Activated gamma-delta T cell treated with Interleukin-2 at 50 U/mL for 16 hours (primary cell): ENCODE results near the gene OR2J2.
"Not testable (repeated sequence)": the region's sequence is repeated elsewhere in the genome, so short reads cannot be mapped to it uniquely, and the experiment has no call there.

Experiments
- DNase-seq: peaks from one replicate; pipeline ENCODE4 v3.0.0-alpha.2; 2020

Gene OR2J2

GRCh38 chr6:29170607-29171006, at the start of gene OR2J2:
OR2J2 (plus strand) TSS chr6:29170907; CDS start chr6:29173636, 2,729 bp downstream.
- DNase-seq: not testable (repeated sequence)

GRCh38 chr6:29129326-29130012, 41.2 kb upstream of the OR2J2 start:
- no peak for DNase-seq

- no peak for DNase-seq
Observed at GRCh38 chr6:29130644-29131043, 40.1 kb upstream of the OR2J2 start.

DNA sequence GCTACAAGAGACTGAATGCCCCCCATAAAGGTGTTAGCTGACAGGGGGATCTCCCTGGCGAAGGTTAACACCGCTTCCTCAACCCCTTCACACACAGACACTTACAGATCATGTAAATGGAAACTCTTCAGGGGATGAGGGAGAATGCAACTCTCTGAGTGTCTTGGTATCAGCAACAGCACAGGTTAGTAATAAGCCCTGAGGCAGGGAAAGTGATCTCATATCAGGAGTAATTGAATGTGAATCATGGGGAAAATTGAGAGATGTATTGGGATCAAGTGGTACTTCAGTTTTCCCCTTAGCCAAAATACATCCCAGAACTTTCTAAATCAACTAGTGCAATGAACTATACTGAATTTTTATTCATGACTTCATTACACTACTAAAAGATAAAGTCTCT, 39.0 kb upstream of the OR2J2 start:
- DNase-seq: no peak

GRCh38 chr6:29137724-29138123, 33.0 kb upstream of the OR2J2 start:
- no peak for DNase-seq

DNA sequence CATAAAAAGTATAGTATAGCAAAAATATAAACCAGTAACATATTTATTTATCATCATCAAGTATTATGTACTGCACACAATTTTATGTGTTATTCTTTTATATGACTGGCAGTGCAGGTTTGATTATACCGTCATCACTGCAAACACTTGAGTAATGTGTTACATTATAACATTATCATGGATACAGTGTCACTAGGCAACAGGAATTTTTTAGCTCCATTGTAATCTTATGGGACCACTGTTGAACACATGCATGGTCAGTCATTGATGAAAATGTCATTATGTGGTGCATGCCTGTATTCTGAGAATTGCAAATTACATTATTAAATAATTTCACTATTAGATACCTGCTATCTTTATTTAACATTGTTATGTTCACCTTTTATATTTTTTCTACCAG, 29.1 kb upstream of the OR2J2 start:
- DNase-seq: no peak

- no peak for DNase-seq
Observed at GRCh38 chr6:29142309-29142708, 28.4 kb upstream of the OR2J2 start.

GRCh38 chr6:29146179-29146578, 24.5 kb upstream of the OR2J2 start:
- DNase-seq: no peak

DNA sequence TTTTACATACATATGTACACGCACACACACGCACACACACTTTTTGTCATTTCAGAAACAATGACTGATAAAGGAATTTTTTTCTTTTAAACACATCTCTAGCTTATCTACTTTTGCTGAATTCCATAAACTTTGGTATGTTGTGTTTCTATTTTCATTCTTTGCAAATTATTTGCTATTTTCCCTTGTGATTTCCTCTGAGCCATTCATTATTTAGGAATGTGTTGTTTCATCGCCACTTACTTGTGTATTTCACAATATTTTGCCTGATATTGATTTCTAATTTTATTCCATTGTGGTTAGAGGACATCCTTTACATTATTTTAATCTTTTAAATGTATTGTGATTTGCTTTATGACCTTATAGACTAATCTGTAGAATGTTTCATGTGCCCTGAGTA, 23.6 kb upstream of the OR2J2 start:
- no peak for DNase-seq

GRCh38 chr6:29149444-29149843, 21.3 kb upstream of the OR2J2 start:
- DNase-seq: not testable (repeated sequence)

DNA sequence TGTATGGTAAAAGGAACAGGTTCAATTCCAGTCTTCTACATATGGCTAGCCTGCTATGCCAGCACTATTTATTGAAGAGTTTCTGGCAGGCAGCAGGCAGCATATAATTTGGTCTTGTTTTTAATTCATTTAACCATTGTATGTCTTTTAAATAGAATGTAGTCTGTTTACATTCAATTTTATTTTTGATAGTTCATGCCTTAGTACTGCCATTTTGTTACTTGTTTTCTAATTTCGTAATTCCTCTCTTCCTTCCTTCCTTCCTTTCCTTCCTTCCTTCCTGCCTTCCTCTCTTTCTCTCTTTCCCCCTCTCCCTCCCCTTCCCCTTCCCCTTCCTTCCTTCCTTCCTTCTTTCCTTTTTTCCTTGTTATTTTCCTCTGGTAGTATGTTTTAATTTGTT, 17.6 kb upstream of the OR2J2 start:
- DNase-seq: no peak

DNA sequence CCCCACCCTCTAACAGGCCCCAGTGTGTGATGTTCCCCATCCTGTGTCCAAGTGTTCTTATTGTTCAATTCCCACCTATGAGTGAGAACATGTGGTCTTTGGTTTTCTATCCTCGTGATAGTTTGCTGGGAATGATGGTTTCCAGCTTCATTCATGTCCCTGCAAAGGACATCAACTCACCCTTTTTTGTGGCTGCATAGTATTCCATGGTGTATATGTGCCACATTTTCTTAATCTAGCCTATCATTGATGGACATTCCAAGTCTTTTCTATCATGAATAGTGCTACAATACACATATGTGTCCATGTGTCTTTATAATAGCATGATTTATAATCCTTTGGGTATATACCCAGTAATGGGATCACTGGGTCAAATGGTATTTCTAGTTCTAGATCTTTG, 15.5 kb upstream of the OR2J2 start:
- not testable (repeated sequence) for DNase-seq

DNA sequence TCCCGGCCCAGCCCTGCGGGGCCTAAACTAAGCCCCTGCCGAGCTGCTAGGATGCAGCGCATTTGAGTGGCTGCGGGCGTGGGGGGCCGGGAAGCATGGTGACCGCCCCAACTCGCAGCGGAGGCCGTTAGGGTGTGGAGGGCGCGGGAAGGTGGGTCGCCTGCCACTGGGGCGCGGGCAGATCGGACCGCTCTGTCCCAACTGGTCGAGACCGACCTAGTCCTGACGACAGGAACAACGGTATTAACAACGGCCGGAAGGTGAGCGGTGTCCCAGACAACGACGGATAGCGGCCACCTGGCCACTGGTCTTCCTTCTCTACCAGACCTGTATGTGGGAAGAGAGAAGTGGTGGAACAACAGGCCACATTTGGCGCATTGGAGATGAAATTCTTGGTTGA, 10.8 kb upstream of the OR2J2 start:
- not testable (repeated sequence) for DNase-seq

- not testable (repeated sequence) for DNase-seq
Observed at GRCh38 chr6:29165571-29165970, 5.1 kb upstream of the OR2J2 start.

- no peak for DNase-seq
Observed at GRCh38 chr6:29171736-29172135, 1.0 kb downstream of the OR2J2 start.

GRCh38 chr6:29183594-29183993, 12.9 kb downstream of the OR2J2 start:
- DNase-seq: no peak

GRCh38 chr6:29188659-29189058, 18.0 kb downstream of the OR2J2 start:
- not testable (repeated sequence) for DNase-seq

DNA sequence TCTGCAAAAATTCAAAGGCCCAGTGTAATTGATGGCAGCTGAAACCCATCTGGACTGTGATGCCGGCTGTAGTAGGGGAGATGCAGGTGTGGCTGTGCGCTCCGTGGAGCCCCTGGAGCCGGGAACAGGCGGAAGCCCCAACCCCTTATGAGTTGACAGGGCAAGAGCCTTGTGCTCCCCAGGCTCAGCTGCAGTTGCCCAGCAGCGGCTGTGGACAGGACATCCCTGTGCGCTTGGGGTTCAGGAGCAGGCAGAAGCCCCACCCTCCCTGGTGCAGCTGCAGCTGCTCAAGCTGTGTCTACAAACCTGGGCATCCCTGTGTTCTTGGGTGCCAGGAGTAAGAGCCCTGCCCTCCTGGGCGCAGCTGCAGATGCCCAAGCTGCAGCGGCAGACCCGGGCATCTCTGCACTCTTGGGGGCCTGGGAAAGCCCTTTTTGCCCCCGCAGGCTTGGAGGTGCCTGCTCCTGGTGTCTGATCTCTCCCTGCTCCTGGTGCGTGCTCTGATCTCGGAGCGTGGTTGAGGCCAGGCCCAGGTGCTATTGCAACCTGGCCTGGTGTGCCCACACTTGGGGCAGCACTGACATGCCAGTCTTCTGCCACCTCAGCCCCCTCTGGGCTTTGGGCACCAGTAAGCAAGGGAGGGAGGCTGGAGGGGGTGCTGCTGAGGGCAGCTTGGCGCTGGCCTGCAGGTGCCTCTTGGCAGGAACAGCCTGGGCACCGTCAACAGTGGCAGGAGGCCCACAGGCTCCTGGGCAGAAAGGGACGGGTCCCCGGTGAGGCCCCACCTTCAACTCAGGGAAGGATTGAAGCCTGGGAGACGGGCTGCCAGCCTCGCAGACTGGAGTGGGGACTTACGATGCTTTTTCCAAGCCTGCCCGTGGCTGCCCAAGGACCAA, 30.3 kb downstream of the OR2J2 start:
- no peak for DNase-seq

- DNase-seq: no peak
Observed at GRCh38 chr6:29201966-29202365, 31.3 kb downstream of the OR2J2 start.

- no peak for DNase-seq
Observed at GRCh38 chr6:29211488-29211887, 40.8 kb downstream of the OR2J2 start.

DNA sequence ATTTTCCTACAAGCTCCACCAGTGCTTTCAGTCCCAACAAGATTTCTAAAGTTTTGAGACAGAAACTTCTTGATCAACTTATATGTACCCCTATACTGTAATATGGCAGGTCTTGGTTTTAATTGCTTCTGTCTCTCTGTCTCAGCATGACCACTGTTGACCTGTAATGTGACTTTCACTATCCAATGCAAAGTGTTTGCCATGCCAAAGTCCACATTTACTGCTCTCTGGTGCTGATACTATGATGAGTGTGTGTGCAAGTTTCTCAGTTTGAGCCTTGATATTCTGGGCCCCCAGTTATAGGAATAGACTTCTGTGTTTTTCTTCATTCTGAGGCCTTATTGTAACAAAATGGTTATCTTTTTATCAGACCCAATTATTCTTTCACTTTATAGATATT, 45.8 kb downstream of the OR2J2 start:
- DNase-seq: no peak

DNA sequence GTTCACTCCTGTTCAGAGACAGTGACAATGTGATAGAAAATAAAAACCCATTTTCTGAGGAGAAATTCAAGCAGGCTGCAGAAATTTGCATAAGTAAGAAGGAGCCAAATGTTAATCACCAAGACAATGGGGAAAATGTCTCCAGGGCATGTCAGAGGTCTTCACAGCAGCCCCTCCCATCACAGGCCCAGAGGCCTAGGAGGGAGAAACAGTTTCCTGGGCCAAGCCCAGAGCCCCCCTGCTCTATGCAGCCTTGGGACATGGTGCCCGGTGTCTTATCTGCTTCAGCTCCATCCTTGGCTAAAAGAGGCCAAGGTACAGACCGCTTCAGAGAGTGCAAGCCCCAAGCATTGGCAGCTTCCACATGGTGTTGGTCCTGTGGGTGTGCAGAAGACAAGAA, 46.5 kb downstream of the OR2J2 start:
- not testable (repeated sequence) for DNase-seq

DNA sequence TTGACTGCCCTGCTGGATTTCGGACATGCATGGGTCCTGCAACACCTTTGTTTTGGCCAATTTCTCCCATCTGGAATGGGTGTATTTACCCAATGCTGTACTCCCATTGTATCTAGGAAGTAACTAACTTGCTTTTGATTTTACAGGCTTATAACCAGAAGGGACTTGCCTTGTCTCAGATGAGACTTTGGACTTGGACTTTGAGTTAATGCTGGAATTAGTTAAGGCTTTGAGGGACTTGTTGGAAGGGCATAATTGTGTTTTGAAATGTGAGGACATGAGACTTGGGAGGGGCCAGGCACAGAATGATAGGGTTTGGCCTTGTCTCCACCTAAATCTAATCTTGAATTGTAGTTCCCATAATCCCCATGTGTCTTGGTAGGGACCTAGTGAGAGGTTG, 47.3 kb downstream of the OR2J2 start:
- not testable (repeated sequence) for DNase-seq
